Immature natural killer cell (primary cell): ENCODE measurements around the gene KBTBD8. TPM values are rescaled to one million over a fixed set of nuclear protein-coding genes. Genes with fewer than 3 reads are reported as not detected.

Source experiments
- DNase-seq, 3 donors: peaks; one replicate each; pipeline ENCODE4 v3.0.0; 2022; ENCODE audit warnings: mixed read lengths in 1 of 3
- H3K27ac Mint-ChIP-seq, 6 donors: one replicate each; pipeline ENCODE4 v1.8.0; 2020; ENCODE audit warnings: mixed read lengths in 6 of 6, mild to moderate bottlenecking in 5 of 6, inconsistent platforms in 4 of 6, moderate library complexity in 3 of 6
- H3K27me3 Mint-ChIP-seq, 3 donors: one replicate each; pipeline ENCODE4 v1.8.0; 2020 to 2021; ENCODE audit warnings: low read depth in 3 of 3, mild to moderate bottlenecking in 3 of 3, mixed read lengths in 3 of 3, moderate library complexity in 3 of 3, inconsistent platforms in 1 of 3
- H3K36me3 Mint-ChIP-seq, 3 donors: one replicate each; pipeline ENCODE4 v1.8.0; 2020; ENCODE audit warnings: mixed read lengths in 3 of 3, inconsistent platforms in 2 of 3, mild to moderate bottlenecking in 2 of 3
- H3K4me1 Mint-ChIP-seq, 2 donors: one replicate each; pipeline ENCODE4 v1.8.0; 2020; ENCODE audit warnings: inconsistent platforms in 2 of 2, mild to moderate bottlenecking in 2 of 2, mixed read lengths in 2 of 2, moderate library complexity in 1 of 2
- H3K4me3 Mint-ChIP-seq, 5 donors: one replicate each; pipeline ENCODE4 v1.8.0; 2020; ENCODE audit warnings: mild to moderate bottlenecking in 5 of 5, mixed read lengths in 5 of 5, inconsistent platforms in 3 of 5, moderate library complexity in 3 of 5
- H3K9me3 Mint-ChIP-seq, 6 donors: one replicate each; pipeline ENCODE4 v1.8.0; 2020; ENCODE audit warnings: mild to moderate bottlenecking in 6 of 6, mixed read lengths in 6 of 6, inconsistent platforms in 4 of 6, moderate library complexity in 3 of 6
- polyA plus RNA-seq, 3 donors: library from polyadenylated mRNA; unstranded; fragments of 300-500 nt; fragmentation: Illumina TruSeq; gene quantifications; one replicate each; pipeline ENCODE4 v1.2.3, GENCODE V29; 2021

KBTBD8 gene
- 1 to 10 TPM; 2.8 to 4.0 (median 3.0) TPM for polyA plus RNA-seq

DNA sequence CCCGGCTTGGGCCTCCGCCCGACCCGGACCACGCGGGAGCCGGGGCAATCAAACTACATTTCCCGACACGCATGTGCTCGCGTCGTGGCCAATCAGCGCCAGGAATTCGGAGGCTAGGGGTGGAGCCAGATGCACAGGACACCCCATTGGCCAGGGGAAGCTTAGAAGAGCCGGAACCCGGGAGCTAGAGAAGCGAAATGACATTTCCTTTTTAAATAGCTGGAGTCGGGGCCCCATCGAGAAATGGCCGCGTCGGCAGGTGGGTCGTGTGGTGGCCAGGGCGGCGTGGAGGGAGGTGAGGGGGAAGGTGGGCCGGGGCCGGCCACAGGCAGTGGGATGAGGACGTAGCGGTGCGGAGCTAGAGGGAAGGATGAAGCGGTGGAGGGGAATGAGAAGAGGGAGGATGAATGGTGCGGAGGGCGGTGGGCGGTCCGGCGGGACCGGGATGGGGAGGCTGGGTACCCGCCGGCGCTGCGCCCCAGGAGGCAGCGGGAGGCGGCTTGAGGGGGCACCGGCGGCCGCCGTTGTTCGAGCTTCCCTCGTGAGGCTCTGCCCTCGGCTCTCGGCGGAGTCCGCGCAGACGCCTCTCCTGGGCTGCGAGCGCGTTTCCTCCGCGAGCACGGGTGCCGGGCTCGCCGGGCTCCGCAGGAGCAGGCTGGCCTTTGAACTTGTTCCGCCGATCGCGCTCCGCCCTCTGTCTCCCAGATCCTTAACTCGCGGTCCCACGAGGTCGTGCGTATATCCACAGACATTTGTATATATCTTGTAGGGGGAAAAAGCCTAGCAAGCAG, at the start of gene KBTBD8:
Gene KBTBD8 (plus strand): TSS at position 195 of the 791 bp plus-strand sequence. CDS start 49 bp downstream, at position 244.
- DNase-seq: peak; percentile 95 to 96 (median 95)
- H3K4me3 Mint-ChIP-seq: peak within 1 kb of the TSS; percentile 88 to 93 (median 91)
- H3K9me3 Mint-ChIP-seq: no peaks in the 10 kb centered on the region
- peaks cover 16 to 26% of the 10 kb centered on the region in 2 donors for H3K4me1 Mint-ChIP-seq
- H3K36me3 Mint-ChIP-seq: peaks cover 0 to 4% (median 2%) of the 10 kb centered on the region in 3 donors
- H3K27ac Mint-ChIP-seq: peak within 1 kb of the TSS; percentile 80 to 89 (median 85)
- peaks cover 2 to 14% (median 4%) of the 10 kb centered on the region in 3 donors for H3K27me3 Mint-ChIP-seq

GRCh38 chr3:66948838-66949237, 49.3 kb upstream of the KBTBD8 start:
- no peaks in the 10 kb centered on the region for H3K9me3 Mint-ChIP-seq
- no peak overlapping the region for H3K27ac Mint-ChIP-seq
- H3K36me3 Mint-ChIP-seq: no peaks in the 10 kb centered on the region
- no peaks in the 10 kb centered on the region for H3K4me1 Mint-ChIP-seq
- peaks cover 3 to 6% (median 3%) of the 10 kb centered on the region in 3 donors for H3K27me3 Mint-ChIP-seq
- no peak overlapping the region for H3K4me3 Mint-ChIP-seq
- no peak for DNase-seq

GRCh38 chr3:66949898-66950297, 48.2 kb upstream of the KBTBD8 start:
- no peaks in the 10 kb centered on the region for H3K4me1 Mint-ChIP-seq
- no peak overlapping the region for H3K4me3 Mint-ChIP-seq
- no peak overlapping the region for H3K27ac Mint-ChIP-seq
- H3K9me3 Mint-ChIP-seq: no peaks in the 10 kb centered on the region
- no peaks in the 10 kb centered on the region for H3K36me3 Mint-ChIP-seq
- peaks cover 0 to 6% (median 3%) of the 10 kb centered on the region in 3 donors for H3K27me3 Mint-ChIP-seq
- no peak for DNase-seq

GRCh38 chr3:66952357-66952756, 45.8 kb upstream of the KBTBD8 start:
- DNase-seq: no peak
- Mint-ChIP-seq H3K4me3 (no peak overlapping the region), H3K9me3 (no peaks in the 10 kb centered on the region), H3K27me3 (peaks cover 0 to 7% (median 5%) of the 10 kb centered on the region in 3 donors), H3K4me1 (no peaks in the 10 kb centered on the region), H3K36me3 (no peaks in the 10 kb centered on the region), H3K27ac (no peak overlapping the region)

DNA sequence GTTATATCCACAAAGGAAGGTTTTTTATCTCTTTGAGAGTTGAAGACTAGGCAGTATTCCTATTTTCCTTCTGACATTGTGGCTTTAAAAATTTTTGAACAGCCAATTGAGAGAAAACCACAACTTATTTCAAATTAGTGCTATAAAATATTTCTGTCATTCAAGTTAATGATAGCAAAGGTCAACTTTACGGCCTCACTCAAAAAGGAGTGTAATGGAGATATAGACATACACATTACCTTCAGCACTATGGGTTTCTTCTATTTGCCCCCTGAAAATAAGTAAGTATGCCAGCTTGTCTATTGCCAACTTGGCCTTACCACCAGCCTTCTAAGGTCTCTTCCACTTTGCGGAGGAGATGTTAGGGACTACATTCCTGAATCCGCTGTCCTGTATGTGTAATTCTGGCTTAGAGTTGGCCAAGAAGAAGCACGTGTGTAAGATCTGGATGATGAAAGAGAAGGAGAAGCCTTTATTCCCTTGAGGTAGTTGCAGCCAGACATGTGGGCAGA, 44.1 kb upstream of the KBTBD8 start:
- Mint-ChIP-seq H3K27me3 (peaks cover 0 to 9% (median 5%) of the 10 kb centered on the region in 3 donors), H3K27ac (no peak overlapping the region), H3K4me3 (no peak overlapping the region), H3K36me3 (no peaks in the 10 kb centered on the region), H3K4me1 (no peaks in the 10 kb centered on the region), H3K9me3 (no peaks in the 10 kb centered on the region)
- DNase-seq: no peak

- no peaks in the 10 kb centered on the region for H3K36me3 Mint-ChIP-seq
- no peaks in the 10 kb centered on the region for H3K9me3 Mint-ChIP-seq
- H3K4me1 Mint-ChIP-seq: no peaks in the 10 kb centered on the region
- DNase-seq: no peak
- H3K4me3 Mint-ChIP-seq: no peak overlapping the region
- no peak overlapping the region for H3K27ac Mint-ChIP-seq
- peaks cover 2 to 10% (median 6%) of the 10 kb centered on the region in 3 donors for H3K27me3 Mint-ChIP-seq
These were observed 41.4 kb upstream of the KBTBD8 start for GRCh38 chr3:66956742-66957141.

DNA sequence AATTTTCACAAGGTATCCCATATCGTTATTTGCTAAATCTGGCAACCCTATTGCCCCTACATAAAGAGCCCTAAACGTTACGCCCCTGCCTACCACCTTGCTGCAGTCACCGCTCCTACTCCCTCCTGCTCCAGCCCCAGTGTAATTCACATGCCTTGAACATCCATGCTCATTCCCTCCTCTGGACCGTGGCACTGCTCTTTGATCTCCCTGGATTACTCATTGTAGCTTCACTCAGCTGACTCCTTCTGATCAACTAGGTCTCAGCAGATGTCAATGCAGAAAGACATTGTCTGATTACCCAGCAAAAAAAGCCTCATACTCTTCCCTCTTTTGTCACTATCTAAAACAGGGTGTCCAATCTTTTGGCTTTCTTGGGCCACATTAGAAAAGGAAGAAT, 40.7 kb upstream of the KBTBD8 start:
- H3K4me3 Mint-ChIP-seq: no peak overlapping the region
- H3K36me3 Mint-ChIP-seq: no peaks in the 10 kb centered on the region
- H3K9me3 Mint-ChIP-seq: no peaks in the 10 kb centered on the region
- peaks cover 2 to 10% (median 10%) of the 10 kb centered on the region in 3 donors for H3K27me3 Mint-ChIP-seq
- H3K4me1 Mint-ChIP-seq: no peaks in the 10 kb centered on the region
- no peak for DNase-seq
- no peak overlapping the region for H3K27ac Mint-ChIP-seq

- H3K9me3 Mint-ChIP-seq: peaks cover 0 to 3% (median 0%) of the 10 kb centered on the region in 6 donors
- H3K36me3 Mint-ChIP-seq: no peaks in the 10 kb centered on the region
- peaks cover 4 to 17% (median 6%) of the 10 kb centered on the region in 3 donors for H3K27me3 Mint-ChIP-seq
- H3K27ac Mint-ChIP-seq: no peak overlapping the region
- no peaks in the 10 kb centered on the region for H3K4me1 Mint-ChIP-seq
- no peak for DNase-seq
- no peak overlapping the region for H3K4me3 Mint-ChIP-seq
These were observed 40.0 kb upstream of the KBTBD8 start for GRCh38 chr3:66958067-66958466.

DNA sequence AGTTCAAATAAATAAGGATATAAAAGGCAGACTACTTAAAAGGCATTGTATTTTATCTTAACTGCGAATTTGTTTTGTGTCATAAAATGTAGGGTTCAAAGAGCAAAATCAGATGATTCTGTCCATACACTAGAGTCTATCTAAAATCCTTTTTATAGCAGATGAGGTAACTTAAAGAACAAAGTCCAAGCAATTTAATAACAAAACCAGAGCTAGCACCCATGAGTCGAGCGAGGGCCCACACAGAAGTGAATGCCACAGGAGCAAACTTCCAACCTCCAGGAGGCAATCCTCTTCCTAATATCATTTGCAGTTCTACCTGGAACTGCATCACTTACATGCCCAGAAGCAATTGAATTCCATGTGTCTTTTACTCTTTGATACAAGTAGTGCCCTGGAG, 35.4 kb upstream of the KBTBD8 start:
- H3K4me3 Mint-ChIP-seq: no peak overlapping the region
- no peak overlapping the region for H3K27ac Mint-ChIP-seq
- no peak for DNase-seq
- H3K9me3 Mint-ChIP-seq: peaks cover 0 to 3% (median 0%) of the 10 kb centered on the region in 6 donors
- no peaks in the 10 kb centered on the region for H3K36me3 Mint-ChIP-seq
- peaks cover 4 to 17% (median 8%) of the 10 kb centered on the region in 3 donors for H3K27me3 Mint-ChIP-seq
- H3K4me1 Mint-ChIP-seq: no peaks in the 10 kb centered on the region

DNA sequence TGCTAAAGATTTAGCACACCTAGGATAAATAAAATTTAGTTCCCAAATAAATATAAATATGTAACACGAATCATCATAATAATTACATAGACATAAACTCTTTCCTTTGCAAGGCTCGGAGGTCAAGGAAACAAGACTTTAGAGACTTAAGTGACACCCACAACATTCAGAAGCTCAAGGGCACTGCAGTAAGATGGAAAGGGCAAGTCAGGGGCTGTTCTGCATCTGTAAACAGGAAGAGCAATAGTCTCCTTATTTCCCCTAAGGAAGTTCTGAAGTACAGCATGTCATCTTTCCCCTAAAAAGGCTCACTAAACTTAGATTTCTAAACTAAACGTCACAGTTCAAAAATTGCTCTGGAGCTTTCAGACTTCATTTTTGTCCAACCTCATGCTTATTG, 26.9 kb upstream of the KBTBD8 start:
- H3K9me3 Mint-ChIP-seq: no peaks in the 10 kb centered on the region
- peaks cover 15 to 21% of the 10 kb centered on the region in 2 donors for H3K4me1 Mint-ChIP-seq
- no peaks in the 10 kb centered on the region for H3K36me3 Mint-ChIP-seq
- H3K4me3 Mint-ChIP-seq: peak overlapping the region; percentile 68 to 83 (median 76)
- peaks cover 3 to 4% (median 4%) of the 10 kb centered on the region in 3 donors for H3K27me3 Mint-ChIP-seq
- peak overlapping the region in 3 of 6 donors; percentile 22 to 72 (median 70) for H3K27ac Mint-ChIP-seq
- no peak for DNase-seq

DNA sequence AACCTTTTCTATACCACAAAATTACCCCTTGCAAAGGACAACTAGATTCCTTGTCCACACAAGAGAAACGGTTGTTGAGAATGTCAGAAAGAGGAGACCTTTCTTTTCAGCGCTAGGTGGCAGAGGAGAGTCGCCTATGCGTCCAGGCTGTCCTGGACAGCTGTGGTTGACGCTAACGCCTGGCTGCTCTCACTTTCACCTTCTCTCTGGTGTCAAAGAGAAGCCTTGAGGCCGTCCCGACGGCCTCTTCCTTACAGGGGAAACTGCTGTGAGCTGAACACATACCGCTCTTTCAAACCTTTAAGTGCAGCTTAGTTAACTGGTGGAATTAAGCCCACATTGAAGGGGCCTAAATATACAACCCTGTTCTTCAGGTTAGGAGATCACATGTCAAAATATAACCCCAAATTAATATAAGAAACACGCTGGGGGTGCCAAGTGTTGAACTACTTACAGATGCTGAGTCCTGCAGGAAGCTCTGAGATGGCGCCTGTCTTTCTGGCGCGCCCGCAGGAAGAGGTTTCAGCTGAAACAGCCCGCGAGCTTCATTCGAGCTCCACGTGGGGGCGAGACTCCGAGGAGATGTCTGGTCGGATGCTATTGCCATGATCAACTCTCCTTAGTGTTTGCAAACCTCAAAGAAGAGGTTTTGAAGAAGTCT, 26.1 kb upstream of the KBTBD8 start:
- Mint-ChIP-seq H3K9me3 (no peaks in the 10 kb centered on the region), H3K36me3 (no peaks in the 10 kb centered on the region), H3K4me3 (peak overlapping the region; percentile 68 to 83 (median 76)), H3K4me1 (peaks cover 15 to 21% of the 10 kb centered on the region in 2 donors), H3K27ac (peak overlapping the region; percentile 22 to 74 (median 51)), H3K27me3 (peaks cover 1 to 4% (median 3%) of the 10 kb centered on the region in 3 donors)
- peak; percentile 58 to 65 (median 62) for DNase-seq

DNA sequence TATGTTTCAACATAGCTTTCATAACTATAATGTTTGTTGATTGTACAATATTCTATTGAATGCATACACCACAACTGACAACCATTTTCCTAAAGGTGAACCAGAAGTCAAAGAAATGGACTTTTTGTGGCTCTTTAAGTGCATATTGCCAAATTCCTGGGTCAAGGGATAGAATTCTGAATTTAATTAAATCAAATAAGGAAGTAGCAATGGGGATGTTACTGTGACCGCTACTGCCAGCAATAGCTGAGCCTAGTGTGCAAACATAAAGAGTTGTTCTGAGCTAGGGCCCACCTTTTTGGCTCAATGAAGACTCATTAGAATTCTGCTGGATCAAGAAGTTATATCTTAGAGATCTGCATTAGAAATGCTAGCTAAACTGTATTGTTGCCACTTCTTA, 17.3 kb upstream of the KBTBD8 start:
- no peaks in the 10 kb centered on the region for H3K36me3 Mint-ChIP-seq
- DNase-seq: no peak
- H3K9me3 Mint-ChIP-seq: no peaks in the 10 kb centered on the region
- H3K4me3 Mint-ChIP-seq: no peak overlapping the region
- H3K27ac Mint-ChIP-seq: no peak overlapping the region
- H3K4me1 Mint-ChIP-seq: no peaks in the 10 kb centered on the region
- H3K27me3 Mint-ChIP-seq: peaks cover 0 to 11% (median 1%) of the 10 kb centered on the region in 3 donors

- Mint-ChIP-seq H3K4me1 (no peaks in the 10 kb centered on the region), H3K4me3 (no peak overlapping the region), H3K36me3 (no peaks in the 10 kb centered on the region), H3K9me3 (no peaks in the 10 kb centered on the region), H3K27ac (no peak overlapping the region), H3K27me3 (peaks cover 0 to 6% (median 1%) of the 10 kb centered on the region in 3 donors)
- DNase-seq: no peak
These were observed 15.0 kb upstream of the KBTBD8 start for GRCh38 chr3:66983101-66983500.

DNA sequence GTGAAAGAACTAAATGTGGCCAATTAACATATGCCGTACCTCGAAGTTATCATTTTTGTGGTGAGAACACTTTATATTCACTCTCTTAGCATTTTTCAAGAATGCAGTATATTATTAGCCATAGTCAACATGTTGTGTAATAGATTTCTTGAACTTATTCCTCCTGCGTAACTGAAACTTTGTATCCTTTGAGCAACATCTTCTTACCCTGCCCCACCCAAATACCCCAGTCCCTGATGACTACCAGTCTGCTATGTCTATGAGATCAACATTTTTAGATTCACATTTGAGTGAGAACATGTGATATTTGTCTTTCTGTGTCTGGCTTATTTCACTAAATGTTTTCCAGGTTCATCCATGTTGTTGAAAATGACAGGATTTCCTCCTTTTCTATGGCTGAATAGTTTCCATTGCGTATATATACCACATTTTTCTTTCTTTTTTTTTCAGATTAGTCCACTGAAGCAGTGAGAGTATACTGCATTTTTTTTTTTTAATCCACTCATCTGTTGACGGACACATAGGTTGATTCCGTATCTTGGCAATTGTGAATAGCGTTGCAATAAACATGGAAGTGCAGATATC, 12.7 kb upstream of the KBTBD8 start:
- Mint-ChIP-seq H3K9me3 (no peaks in the 10 kb centered on the region), H3K27ac (no peak overlapping the region)

More for the DNA sequence above, 12.7 kb upstream of the KBTBD8 start:
- Mint-ChIP-seq H3K36me3 (no peaks in the 10 kb centered on the region), H3K4me1 (no peaks in the 10 kb centered on the region), H3K4me3 (no peak overlapping the region), H3K27me3 (peaks cover 0 to 6% (median 0%) of the 10 kb centered on the region in 3 donors)
- DNase-seq: no peak
